ENCODE results near the gene HELZ2.
"Not testable (repeated sequence)": the region's sequence is repeated elsewhere in the genome, so short reads cannot be mapped to it uniquely, and the experiment has no call there.

- TF ChIP-seq CTCF (IDR thresholded peaks at IDR 0.05): peak in 2 of 3 experiments; percentile 33 to 43
- not testable (repeated sequence) for TF ChIP-seq POLR2A (IDR thresholded peaks at IDR 0.05)
Observed at GRCh38 chr20:63613863-63614594, 40.0 kb upstream of the HELZ2 start.
